KG1 (cell line): Measurements from ENCODE around the gene APLF.
"Not testable (repeated sequence)": the region's sequence is repeated elsewhere in the genome, so short reads cannot be mapped to it uniquely, and the experiment has no call there.

Experiments
- DNase-seq: peaks from one replicate; lab custom pipeline; 2025; lab: John Stamatoyannopoulos, UW

The APLF gene

GRCh38 chr2:68476454-68476853 is 9.1 kb downstream of the APLF start:
- no peak for DNase-seq

GRCh38 chr2:68478688-68479087 is 11.3 kb downstream of the APLF start:
- DNase-seq, result no peak

GRCh38 chr2:68482296-68482820 is 15.0 kb downstream of the APLF start:
- DNase-seq, result no peak

GRCh38 chr2:68483011-68483410 is 15.6 kb downstream of the APLF start:
- DNase-seq, result no peak

- no peak for DNase-seq
These were observed 20.5 kb downstream of the APLF start for GRCh38 chr2:68487773-68488355.

- not testable (repeated sequence) for DNase-seq
These were observed 21.2 kb downstream of the APLF start for GRCh38 chr2:68488605-68489004.

GRCh38 chr2:68489282-68489681 is 21.9 kb downstream of the APLF start:
- DNase-seq, result no peak

GRCh38 chr2:68491582-68491981 is 24.2 kb downstream of the APLF start:
- no peak for DNase-seq

- no peak for DNase-seq
These were observed 31.7 kb downstream of the APLF start for GRCh38 chr2:68499133-68499532.

GRCh38 chr2:68500649-68501048 is 33.3 kb downstream of the APLF start:
- DNase-seq, result no peak

GRCh38 chr2:68501768-68502167 is 34.4 kb downstream of the APLF start:
- DNase-seq, result no peak

- DNase-seq, result no peak
These were observed 38.3 kb downstream of the APLF start for GRCh38 chr2:68505603-68506159.

- DNase-seq, result no peak
These were observed 38.8 kb downstream of the APLF start for GRCh38 chr2:68506170-68506569.

GRCh38 chr2:68512326-68512725 is 44.9 kb downstream of the APLF start:
- no peak for DNase-seq

- DNase-seq, result no peak
These were observed 45.6 kb downstream of the APLF start for GRCh38 chr2:68512966-68513365.

- no peak for DNase-seq
These were observed 47.0 kb downstream of the APLF start for GRCh38 chr2:68514316-68514929.

- DNase-seq, result no peak
These were observed 48.9 kb downstream of the APLF start for GRCh38 chr2:68516051-68516955.

- no peak for DNase-seq
These were observed 51.9 kb downstream of the APLF start for GRCh38 chr2:68519236-68519635.

GRCh38 chr2:68521037-68521436 is 53.7 kb downstream of the APLF start:
- DNase-seq, result no peak

- DNase-seq, result not testable (repeated sequence)
These were observed 59.6 kb downstream of the APLF start for GRCh38 chr2:68526943-68527342.

GRCh38 chr2:68527343-68528081 is 60.1 kb downstream of the APLF start:
- DNase-seq, result not testable (repeated sequence)

GRCh38 chr2:68529156-68529555 is 61.8 kb downstream of the APLF start:
- DNase-seq, result not testable (repeated sequence)
